ENCODE measurements around the gene MROH8. TPM values are rescaled to one million over a fixed set of nuclear protein-coding genes. Genes with fewer than 3 reads are reported as not detected.

MROH8 gene
- polyA plus RNA-seq, 1 donor (not counting 4 experiments of a cell fraction or from before 2014, with no cell fraction given): 0.39 TPM

DNA sequence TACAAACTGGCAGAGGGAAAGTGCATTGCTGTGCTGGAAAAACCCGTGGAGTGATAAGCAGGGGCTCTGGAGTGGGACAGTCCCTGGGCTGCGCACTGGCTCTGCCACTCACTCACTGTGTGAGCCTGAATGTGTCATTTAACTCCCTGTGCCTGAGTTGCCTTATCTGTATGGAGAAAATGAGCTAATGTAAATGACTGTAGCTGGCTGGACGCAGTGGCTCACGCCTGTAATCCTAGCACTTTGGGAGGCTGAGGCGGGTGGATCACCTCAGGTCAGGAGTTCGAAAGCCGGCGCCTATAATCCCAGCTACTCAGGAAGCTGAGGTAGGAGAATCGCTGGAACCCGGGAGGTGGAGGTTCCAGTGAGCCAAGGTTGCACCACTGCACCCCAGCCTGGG lies 18.7 kb downstream of the MROH8 start:
- Histone ChIP-seq H3K9ac (ENCODE audit: control insufficient read depth, extremely low read depth, insufficient read depth, low read length) (no peak overlapping the region), H3K9me1 (ENCODE audit: control insufficient read depth, extremely low read depth, insufficient read depth, low read length) (no peaks in the 10 kb centered on the region), H4K20me1 (ENCODE audit: control insufficient read depth, extremely low read depth, insufficient read depth, low read length) (no peaks in the 10 kb centered on the region), H3K79me2 (ENCODE audit: control insufficient read depth, insufficient read depth, low read length) (no peaks in the 10 kb centered on the region), H3K36me3 (ENCODE audit: control insufficient read depth in 2 of 2, extremely low read depth in 1 of 2, insufficient read depth in 2 of 2, low read length in 2 of 2) (no peaks in the 10 kb centered on the region), H3K4me1 (ENCODE audit: control insufficient read depth, extremely low read depth, insufficient read depth, low read length) (no peaks in the 10 kb centered on the region), H2AFZ (ENCODE audit: control insufficient read depth, low read length) (no peak overlapping the region), H3K27me3 (ENCODE audit: control insufficient read depth, extremely low read depth, insufficient read depth, low read length) (peaks cover 11% of the 10 kb centered on the region), H3K4me3 (ENCODE audit: control insufficient read depth in 2 of 3, extremely low read depth in 1 of 3, insufficient read depth in 2 of 3, low read depth in 1 of 3, low read length in 3 of 3) (no peak overlapping the region), H3K4me2 (ENCODE audit: control insufficient read depth, extremely low read depth, insufficient read depth, low read depth, low read length) (no peak overlapping the region), H3K9me3 (ENCODE audit: control insufficient read depth, low read depth, low read length) (no peaks in the 10 kb centered on the region), H3K27ac (ENCODE audit: control insufficient read depth, insufficient read depth, low read length) (no peak overlapping the region)
- TF ChIP-seq, protein P1, sequence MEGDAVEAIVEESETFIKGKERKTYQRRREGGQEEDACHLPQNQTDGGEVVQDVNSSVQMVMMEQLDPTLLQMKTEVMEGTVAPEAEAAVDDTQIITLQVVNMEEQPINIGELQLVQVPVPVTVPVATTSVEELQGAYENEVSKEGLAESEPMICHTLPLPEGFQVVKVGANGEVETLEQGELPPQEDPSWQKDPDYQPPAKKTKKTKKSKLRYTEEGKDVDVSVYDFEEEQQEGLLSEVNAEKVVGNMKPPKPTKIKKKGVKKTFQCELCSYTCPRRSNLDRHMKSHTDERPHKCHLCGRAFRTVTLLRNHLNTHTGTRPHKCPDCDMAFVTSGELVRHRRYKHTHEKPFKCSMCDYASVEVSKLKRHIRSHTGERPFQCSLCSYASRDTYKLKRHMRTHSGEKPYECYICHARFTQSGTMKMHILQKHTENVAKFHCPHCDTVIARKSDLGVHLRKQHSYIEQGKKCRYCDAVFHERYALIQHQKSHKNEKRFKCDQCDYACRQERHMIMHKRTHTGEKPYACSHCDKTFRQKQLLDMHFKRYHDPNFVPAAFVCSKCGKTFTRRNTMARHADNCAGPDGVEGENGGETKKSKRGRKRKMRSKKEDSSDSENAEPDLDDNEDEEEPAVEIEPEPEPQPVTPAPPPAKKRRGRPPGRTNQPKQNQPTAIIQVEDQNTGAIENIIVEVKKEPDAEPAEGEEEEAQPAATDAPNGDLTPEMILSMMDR (optimal IDR thresholded peaks at IDR 0.05 in 1 of 3, IDR thresholded peaks at IDR 0.05 in 1 of 3, conservative IDR thresholded peaks at IDR 0.05 in 1 of 3; ENCODE audit: extremely low read depth in 1 of 3, insufficient read depth in 2 of 3, low read length in 3 of 3): no peak
- TF ChIP-seq EZH2 (IDR thresholded peaks at IDR 0.05; ENCODE audit: low read length): no peak
- dilution Hi-C loops (cut with MboI; ENCODE audit: extremely low pct_ligation_motif_present, low sequenced_read_pairs): no loop called here
- FAIRE-seq: no peak
- no peak for DNase-seq (ENCODE audit: low read depth, low spot score)

DNA sequence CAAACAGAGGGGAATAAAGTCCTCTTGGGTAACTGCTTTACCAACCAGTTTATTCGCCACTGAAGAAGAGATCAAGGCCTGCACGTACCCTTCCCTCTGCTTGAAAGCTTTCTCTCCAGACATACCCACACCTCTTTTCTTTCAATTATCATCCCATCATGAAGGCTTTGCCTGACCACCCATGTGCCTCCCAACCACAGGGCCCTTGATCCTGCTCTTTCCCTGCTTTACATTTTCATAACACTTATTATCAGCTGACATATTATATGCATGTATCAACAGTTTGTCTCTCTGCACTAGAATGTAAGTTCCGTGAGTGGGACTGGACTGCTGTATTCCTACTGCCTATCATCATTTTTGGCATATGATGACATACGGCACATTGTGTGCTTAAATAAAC lies 21.1 kb downstream of the MROH8 start:
- Histone ChIP-seq H3K9me3 (ENCODE audit: control insufficient read depth, low read depth, low read length) (no peaks in the 10 kb centered on the region), H3K4me2 (ENCODE audit: control insufficient read depth, extremely low read depth, insufficient read depth, low read depth, low read length) (no peak overlapping the region), H2AFZ (ENCODE audit: control insufficient read depth, low read length) (no peak overlapping the region), H3K27ac (ENCODE audit: control insufficient read depth, insufficient read depth, low read length) (no peak overlapping the region), H3K79me2 (ENCODE audit: control insufficient read depth, insufficient read depth, low read length) (no peaks in the 10 kb centered on the region), H3K27me3 (ENCODE audit: control insufficient read depth, extremely low read depth, insufficient read depth, low read length) (peaks cover 12% of the 10 kb centered on the region), H3K4me1 (ENCODE audit: control insufficient read depth, extremely low read depth, insufficient read depth, low read length) (no peaks in the 10 kb centered on the region), H3K9me1 (ENCODE audit: control insufficient read depth, extremely low read depth, insufficient read depth, low read length) (no peaks in the 10 kb centered on the region), H3K36me3 (ENCODE audit: control insufficient read depth in 2 of 2, extremely low read depth in 1 of 2, insufficient read depth in 2 of 2, low read length in 2 of 2) (no peaks in the 10 kb centered on the region), H4K20me1 (ENCODE audit: control insufficient read depth, extremely low read depth, insufficient read depth, low read length) (no peaks in the 10 kb centered on the region), H3K4me3 (ENCODE audit: control insufficient read depth in 2 of 3, extremely low read depth in 1 of 3, insufficient read depth in 2 of 3, low read depth in 1 of 3, low read length in 3 of 3) (no peak overlapping the region), H3K9ac (ENCODE audit: control insufficient read depth, extremely low read depth, insufficient read depth, low read length) (no peak overlapping the region)
- TF ChIP-seq, protein P1 (optimal IDR thresholded peaks at IDR 0.05 in 1 of 3, IDR thresholded peaks at IDR 0.05 in 1 of 3, conservative IDR thresholded peaks at IDR 0.05 in 1 of 3; ENCODE audit: extremely low read depth in 1 of 3, insufficient read depth in 2 of 3, low read length in 3 of 3): no peak
- TF ChIP-seq EZH2 (IDR thresholded peaks at IDR 0.05; ENCODE audit: low read length): no peak
- dilution Hi-C loops (cut with MboI; ENCODE audit: extremely low pct_ligation_motif_present, low sequenced_read_pairs): no loop called here
- no peak for FAIRE-seq
- DNase-seq (ENCODE audit: low read depth, low spot score): no peak

All from keratinocyte (primary cell).